ENCODE data around the gene TGIF1. TPM values are rescaled to one million over a fixed set of nuclear protein-coding genes. Genes with fewer than 3 reads are reported as not detected.

Gene TGIF1
- total RNA-seq, 1 experiment from 2014 or later = 242 TPM

- Histone ChIP-seq H2AFZ (ENCODE audit: low read depth, low read length, poor library complexity, severe bottlenecking) (no peak overlapping the region), H3K4me3 (replicated peaks in 1 of 2; ENCODE audit: low read depth in 1 of 2, low read length in 2 of 2) (no peak overlapping the region), H3K27me3 (ENCODE audit: insufficient read depth, low read length) (no peaks in the 10 kb centered on the region), H3K36me3 (ENCODE audit: control insufficient read depth in 1 of 2, insufficient read depth in 2 of 2, low read length in 2 of 2) (no peaks in the 10 kb centered on the region), H4K20me1 (ENCODE audit: insufficient read depth) (no peaks in the 10 kb centered on the region), H3K9me3 (ENCODE audit: control insufficient read depth in 1 of 2, insufficient read depth in 1 of 2, low read depth in 1 of 2, low read length in 2 of 2) (no peaks in the 10 kb centered on the region), H3K4me1 (ENCODE audit: control insufficient read depth in 1 of 2, insufficient read depth in 2 of 2, low read length in 2 of 2) (no peaks in the 10 kb centered on the region), H3K79me2 (ENCODE audit: insufficient read depth, low read length) (no peaks in the 10 kb centered on the region), H3K4me2 (ENCODE audit: low read length) (no peak overlapping the region), H3K9ac (ENCODE audit: low read length) (no peak overlapping the region), H3K9me2 (ENCODE audit: insufficient read depth) (no peaks in the 10 kb centered on the region), H3K27ac (ENCODE audit: low read depth, low read length) (no peak overlapping the region)
- no peak for TF ChIP-seq EGR1 (IDR thresholded peaks at IDR 0.05; ENCODE audit: low read depth)
- no peak for TF ChIP-seq REST (IDR thresholded peaks at IDR 0.05; ENCODE audit: low read depth)
- no peak for TF ChIP-seq ZNF274 (IDR thresholded peaks at IDR 0.05; ENCODE audit: low read depth, low read length)
- TF ChIP-seq ELF1 (IDR thresholded peaks at IDR 0.05; ENCODE audit: borderline replicate concordance, low read depth) = no peak
- TF ChIP-seq EZH2phosphoT487 (IDR thresholded peaks at IDR 0.05; ENCODE audit: borderline replicate concordance) = no peak
- TF ChIP-seq EZH2 (IDR thresholded peaks at IDR 0.05) = no peak
- TF ChIP-seq SRF (IDR thresholded peaks at IDR 0.05; ENCODE audit: low read depth) = no peak
- no peak for TF ChIP-seq CEBPB (IDR thresholded peaks at IDR 0.05; ENCODE audit: low read depth)
- no peak for TF ChIP-seq ATF3 (IDR thresholded peaks at IDR 0.05)
- DNase-seq (ENCODE audit: low read depth, low spot score) (no peak), ATAC-seq (no peak)
- CTCF ChIA-PET = no interaction called here
- POLR2A ChIA-PET = interaction anchor here (1.2 kb wide), 1 partner anchor 9 kb away, joined by 3 read pairs; no protein-coding TSS in a partner anchor
- RAD21 ChIA-PET (ENCODE audit: low non-redundant PET in 1 of 2, low total read pairs in 2 of 2, uncharacterized antibody in 2 of 2, unreplicated experiment in 2 of 2) = no interaction called here
- intact Hi-C loops (cut with micrococcal nuclease) = no loop called here
- BruUV-seq (replicated peaks) = no TSS peak
These were observed 49.5 kb downstream of the TGIF1 start for GRCh38 chr18:3499501-3499900.

Measured in HCT116 (cell line).